Naive B cell (primary cell): ENCODE results near the gene ATG16L1. TPM values are rescaled to one million over a fixed set of nuclear protein-coding genes. Genes with fewer than 3 reads are reported as not detected.

Experiments used
- ATAC-seq, 2 donors: fragments of 150-1000 bp; cut with Tn5 transposase; 2 replicates each; pipeline ENCODE4 v1.10.0; 2021; ENCODE audit warnings: low read depth in 2 of 2, mild to moderate bottlenecking in 2 of 2, moderate library complexity in 2 of 2
- DNase-seq: peaks from one replicate; pipeline ENCODE4 v3.0.0; 2022
- H3K27ac Mint-ChIP-seq, 6 donors: one replicate each; pipeline ENCODE4 v1.8.0; 2020 to 2022; ENCODE audit warnings: mild to moderate bottlenecking in 6 of 6, mixed read lengths in 6 of 6, moderate library complexity in 5 of 6, inconsistent platforms in 2 of 6
- H3K27me3 Mint-ChIP-seq, 3 donors: one replicate each; pipeline ENCODE4 v1.8.0; 2021 to 2022; ENCODE audit warnings: mixed read lengths in 3 of 3, mild to moderate bottlenecking in 1 of 3
- H3K36me3 Mint-ChIP-seq, 2 donors: one replicate each; pipeline ENCODE4 v1.8.0; 2020 to 2022; ENCODE audit warnings: mixed read lengths in 2 of 2, inconsistent platforms in 1 of 2, mild to moderate bottlenecking in 1 of 2
- H3K4me1 Mint-ChIP-seq, 3 donors: one replicate each; pipeline ENCODE4 v1.8.0; 2020 to 2022; ENCODE audit warnings: mixed read lengths in 3 of 3, inconsistent platforms in 1 of 3, mild to moderate bottlenecking in 1 of 3, moderate library complexity in 1 of 3
- H3K4me3 Mint-ChIP-seq, 8 donors: one replicate each; pipeline ENCODE4 v1.8.0; 2020 to 2022; ENCODE audit warnings: mild to moderate bottlenecking in 8 of 8, mixed read lengths in 8 of 8, moderate library complexity in 8 of 8, inconsistent platforms in 2 of 8
- H3K9me3 Mint-ChIP-seq, 7 donors: one replicate each; pipeline ENCODE4 v1.8.0; 2020 to 2022; ENCODE audit warnings: mixed read lengths in 7 of 7, mild to moderate bottlenecking in 5 of 7, inconsistent platforms in 2 of 7, moderate library complexity in 1 of 7
- polyA plus RNA-seq, 6 donors: library from polyadenylated mRNA; unstranded; fragments of 300-500 nt; fragmentation: Illumina TruSeq; gene quantifications; one replicate each; pipeline ENCODE4 v1.2.3, GENCODE V29; 2021; ENCODE audit warnings: low read depth in 6 of 6

ATG16L1 gene
- polyA plus RNA-seq, 6 donors from 2014 or later, result 7.5 to 17.6 (median 9.6) TPM

DNA sequence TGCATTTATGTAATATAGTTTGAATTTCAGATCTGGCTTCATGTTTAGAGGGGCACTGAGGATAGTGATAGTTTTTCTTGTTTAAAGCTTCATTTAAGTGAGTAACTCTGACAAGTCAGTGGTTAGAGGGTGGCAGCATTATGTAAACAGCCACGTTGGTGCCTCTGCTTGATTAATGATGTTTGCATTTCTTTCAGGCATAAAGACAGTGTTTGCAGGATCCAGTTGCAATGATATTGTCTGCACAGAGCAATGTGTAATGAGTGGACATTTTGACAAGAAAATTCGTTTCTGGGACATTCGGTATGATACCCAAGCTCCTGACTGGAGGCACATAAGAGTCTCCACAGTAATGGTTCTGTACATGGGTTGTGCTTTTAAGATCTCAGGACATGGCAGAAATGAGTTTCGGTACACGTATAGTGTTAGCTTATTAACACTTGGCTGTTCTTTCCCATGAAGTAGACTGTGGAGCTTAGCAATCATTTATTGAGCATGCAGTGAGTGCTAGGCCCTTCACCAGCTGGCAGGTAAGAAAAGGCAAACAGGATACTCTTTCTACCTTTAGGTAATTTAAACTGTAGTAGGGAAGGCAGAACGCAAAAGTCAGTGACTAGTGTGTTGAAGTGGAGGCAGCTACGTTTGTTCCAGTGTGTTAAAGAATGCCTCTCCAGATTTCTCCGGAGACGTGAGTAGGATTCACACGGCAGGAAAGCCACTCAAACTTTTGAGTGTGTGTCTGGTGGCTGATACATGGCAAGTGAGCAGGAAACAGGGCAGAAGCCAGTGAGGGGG is 38.8 kb downstream of the ATG16L1 start:
- Mint-ChIP-seq H3K4me1 (peaks cover 0 to 12% (median 0%) of the 10 kb centered on the region in 3 donors), H3K27me3 (no peaks in the 10 kb centered on the region), H3K9me3 (no peaks in the 10 kb centered on the region), H3K27ac (peak overlapping the region; percentile 1 to 74 (median 64)), H3K36me3 (peaks cover 52 to 54% of the 10 kb centered on the region in 2 donors), H3K4me3 (no peak overlapping the region)
- no peak for DNase-seq
- ATAC-seq, result no peak

DNA sequence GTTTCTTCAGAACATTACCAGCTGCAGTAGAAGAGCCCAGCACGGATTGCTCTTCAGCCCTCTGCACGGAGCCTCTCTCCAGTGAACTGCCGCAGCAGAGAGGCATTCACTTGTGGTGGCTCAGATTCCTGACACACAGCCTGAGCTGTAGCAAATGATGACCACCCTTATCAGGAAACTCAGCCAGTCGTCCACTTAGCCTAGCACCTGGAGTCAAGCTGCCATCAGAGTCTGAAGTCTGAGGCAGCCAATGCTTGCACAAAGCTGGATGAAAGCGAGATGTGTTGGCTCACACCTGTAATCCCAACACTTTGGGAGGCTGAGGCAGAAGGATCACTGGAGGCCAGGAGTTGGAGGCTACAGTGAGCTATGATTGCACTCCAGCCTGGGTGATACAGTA is 44.4 kb downstream of the ATG16L1 start:
- peak overlapping the region in 4 of 6 donors; percentile 7 to 66 (median 46) for H3K27ac Mint-ChIP-seq
- DNase-seq (no peak), ATAC-seq (no peak)
- H3K36me3 Mint-ChIP-seq, result peaks cover 33 to 45% of the 10 kb centered on the region in 2 donors
- no peaks in the 10 kb centered on the region for H3K9me3 Mint-ChIP-seq
- no peak overlapping the region for H3K4me3 Mint-ChIP-seq
- peaks cover 6 to 21% (median 11%) of the 10 kb centered on the region in 3 donors for H3K4me1 Mint-ChIP-seq
- no peaks in the 10 kb centered on the region for H3K27me3 Mint-ChIP-seq

DNA sequence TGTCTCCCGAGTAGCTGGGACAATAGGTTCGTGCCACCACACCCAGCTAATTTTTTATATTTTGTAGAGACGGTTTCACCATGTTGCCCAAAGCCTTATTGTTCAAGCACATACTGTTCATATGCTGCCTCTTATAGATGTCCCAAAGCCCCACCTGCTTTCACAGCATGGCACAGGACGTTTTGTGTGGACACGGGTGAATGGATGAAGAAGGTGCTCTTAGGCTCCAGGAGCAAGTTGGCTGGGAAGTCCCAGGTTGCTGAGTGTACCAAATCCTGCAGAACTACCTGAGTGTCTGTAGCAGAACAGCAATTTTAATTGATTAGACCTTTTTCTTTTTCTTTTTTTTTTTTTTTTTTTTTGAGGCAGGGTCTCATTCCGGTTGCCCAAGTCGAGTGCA is 45.6 kb downstream of the ATG16L1 start:
- H3K4me3 Mint-ChIP-seq, result no peak overlapping the region
- H3K27me3 Mint-ChIP-seq, result no peaks in the 10 kb centered on the region
- peaks cover 26 to 40% of the 10 kb centered on the region in 2 donors for H3K36me3 Mint-ChIP-seq
- peaks cover 10 to 21% (median 11%) of the 10 kb centered on the region in 3 donors for H3K4me1 Mint-ChIP-seq
- peak overlapping the region in 3 of 6 donors; percentile 29 to 84 (median 76) for H3K27ac Mint-ChIP-seq
- DNase-seq (no peak), ATAC-seq (no peak)
- H3K9me3 Mint-ChIP-seq, result no peaks in the 10 kb centered on the region

DNA sequence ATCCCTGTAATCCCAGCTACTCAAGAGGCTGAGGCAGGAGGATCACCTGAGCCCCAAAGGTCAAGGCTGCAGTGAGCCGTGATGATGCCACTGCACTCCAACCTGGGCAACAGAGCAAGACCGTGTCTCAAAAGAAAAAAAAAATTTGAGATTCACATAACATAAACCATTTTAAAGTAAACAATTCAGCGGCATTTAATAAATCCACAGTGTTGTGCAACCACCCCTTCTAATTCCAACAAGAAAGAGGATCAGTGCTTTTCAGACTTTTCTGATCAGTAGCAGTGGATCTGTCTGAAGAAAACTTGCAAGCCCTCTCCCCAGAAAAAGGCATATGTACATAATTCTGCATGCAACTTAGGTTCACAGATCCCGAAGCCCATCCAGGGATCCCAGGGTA is 48.9 kb downstream of the ATG16L1 start:
- peaks cover 13 to 19% (median 14%) of the 10 kb centered on the region in 3 donors for H3K4me1 Mint-ChIP-seq
- no peak overlapping the region for H3K4me3 Mint-ChIP-seq
- H3K36me3 Mint-ChIP-seq, result peaks cover 0 to 9% of the 10 kb centered on the region in 2 donors
- H3K27ac Mint-ChIP-seq, result peak overlapping the region in 1 of 6 donors; percentile 54
- no peaks in the 10 kb centered on the region for H3K9me3 Mint-ChIP-seq
- DNase-seq (no peak), ATAC-seq (no peak)
- H3K27me3 Mint-ChIP-seq, result no peaks in the 10 kb centered on the region

DNA sequence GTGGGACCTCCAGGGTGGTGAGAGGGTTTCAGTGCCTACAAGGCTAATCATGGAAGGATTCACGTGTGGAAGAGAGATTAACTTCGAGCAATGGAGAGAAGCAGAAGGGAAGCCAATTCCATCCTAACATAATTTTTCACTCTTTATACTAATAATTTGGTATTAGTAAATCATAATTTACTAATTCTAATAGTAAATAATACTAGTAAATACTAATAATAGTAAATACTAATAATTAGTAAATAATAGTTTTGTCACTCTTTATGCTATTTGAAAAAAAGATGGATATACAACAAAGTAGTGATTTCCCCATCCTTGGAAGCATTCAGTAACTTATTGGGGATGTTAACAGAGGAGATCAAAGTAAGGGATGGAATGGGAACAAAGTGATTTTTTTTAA is 49.8 kb downstream of the ATG16L1 start:
- Mint-ChIP-seq H3K9me3 (no peaks in the 10 kb centered on the region), H3K27me3 (no peaks in the 10 kb centered on the region), H3K4me1 (peaks cover 15 to 17% (median 15%) of the 10 kb centered on the region in 3 donors), H3K36me3 (peaks cover 0 to 2% of the 10 kb centered on the region in 2 donors), H3K4me3 (no peak overlapping the region), H3K27ac (peak overlapping the region in 1 of 6 donors; percentile 78)
- DNase-seq (no peak), ATAC-seq (no peak)

DNA sequence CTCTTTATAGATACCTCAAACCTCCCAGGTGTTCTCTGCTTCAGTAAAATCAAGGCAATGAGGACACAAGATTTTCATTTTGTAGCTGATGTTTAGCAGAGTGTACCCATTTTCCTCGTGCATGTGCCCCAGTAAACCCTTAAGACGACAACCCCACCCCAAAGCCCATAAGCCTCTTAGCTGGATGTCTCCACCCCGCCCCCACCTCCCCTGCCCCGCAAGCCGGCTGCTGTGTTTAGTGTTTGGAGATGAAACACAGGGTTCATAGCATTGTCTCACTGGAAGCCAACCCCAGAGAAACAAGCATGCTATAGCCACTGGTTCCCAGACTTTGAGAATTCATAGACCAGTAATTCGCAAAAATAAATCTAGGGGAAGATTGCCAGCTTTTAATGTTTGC is 50.3 kb downstream of the ATG16L1 start:
- DNase-seq, result no peak
- ATAC-seq, result no peak
- no peak overlapping the region for H3K4me3 Mint-ChIP-seq
- no peaks in the 10 kb centered on the region for H3K9me3 Mint-ChIP-seq
- no peaks in the 10 kb centered on the region for H3K36me3 Mint-ChIP-seq
- no peak overlapping the region for H3K27ac Mint-ChIP-seq
- no peaks in the 10 kb centered on the region for H3K27me3 Mint-ChIP-seq
- H3K4me1 Mint-ChIP-seq, result peaks cover 15 to 18% (median 15%) of the 10 kb centered on the region in 3 donors

DNA sequence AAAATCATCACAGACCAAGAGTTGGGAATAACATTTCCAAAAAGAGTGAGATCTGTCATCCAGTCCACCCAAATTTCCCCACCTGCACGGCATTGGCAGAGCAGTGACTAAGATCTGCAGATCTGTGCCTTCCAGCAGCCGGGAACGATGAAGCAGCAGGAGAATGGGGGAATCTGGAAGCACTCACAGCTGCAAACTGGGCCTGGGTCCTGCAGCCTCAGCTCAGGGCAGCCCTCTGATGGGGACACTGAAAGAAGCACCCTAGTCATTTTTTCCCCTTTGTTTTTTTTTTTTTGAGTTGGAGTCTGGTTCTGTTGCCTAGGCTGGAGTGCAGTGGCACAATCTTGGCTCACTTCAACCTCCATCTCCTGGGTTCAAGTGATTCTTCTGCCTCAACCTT is 51.8 kb downstream of the ATG16L1 start:
- Mint-ChIP-seq H3K9me3 (no peaks in the 10 kb centered on the region), H3K4me3 (no peak overlapping the region), H3K36me3 (no peaks in the 10 kb centered on the region), H3K27ac (peak overlapping the region in 2 of 6 donors; percentile 16 to 56), H3K4me1 (peaks cover 15 to 20% (median 15%) of the 10 kb centered on the region in 3 donors), H3K27me3 (no peaks in the 10 kb centered on the region)
- no peak for DNase-seq
- no peak for ATAC-seq

DNA sequence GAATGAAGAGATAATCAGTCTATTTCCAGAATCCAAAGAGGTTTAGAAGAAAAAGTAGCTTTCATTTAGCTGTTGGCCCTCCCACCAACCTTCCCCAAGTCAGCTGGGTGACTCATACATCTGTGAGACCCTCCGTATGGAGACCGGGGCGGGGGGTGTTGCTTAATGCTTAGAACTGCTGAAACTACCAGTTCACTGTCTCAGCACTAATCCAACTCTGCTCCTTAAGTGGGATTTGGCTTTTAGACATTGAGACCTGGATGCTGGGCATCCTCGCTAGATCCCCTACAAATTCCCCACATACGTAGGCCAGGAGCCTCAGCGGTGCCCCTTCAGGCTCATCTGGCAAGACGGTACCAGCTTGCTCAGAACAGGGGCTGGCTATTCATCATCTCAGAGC is 56.1 kb downstream of the ATG16L1 start, which contains the start of gene SAG:
TSS of gene SAG (plus strand) at position 252 of the 400 bp plus-strand sequence. CDS start 1,374 bp downstream, outside the sequence.
- Mint-ChIP-seq H3K27ac (peak within 1 kb of the TSS in 4 of 6 donors; percentile 20 to 86 (median 56)), H3K27me3 (no peaks in the 10 kb centered on the region), H3K36me3 (no peaks in the 10 kb centered on the region), H3K4me1 (peaks cover 28 to 49% (median 34%) of the 10 kb centered on the region in 3 donors), H3K4me3 (no peak within 1 kb of the TSS), H3K9me3 (peaks cover 0 to 2% (median 0%) of the 10 kb centered on the region in 7 donors)
- ATAC-seq, result no peak
- no peak for DNase-seq

DNA sequence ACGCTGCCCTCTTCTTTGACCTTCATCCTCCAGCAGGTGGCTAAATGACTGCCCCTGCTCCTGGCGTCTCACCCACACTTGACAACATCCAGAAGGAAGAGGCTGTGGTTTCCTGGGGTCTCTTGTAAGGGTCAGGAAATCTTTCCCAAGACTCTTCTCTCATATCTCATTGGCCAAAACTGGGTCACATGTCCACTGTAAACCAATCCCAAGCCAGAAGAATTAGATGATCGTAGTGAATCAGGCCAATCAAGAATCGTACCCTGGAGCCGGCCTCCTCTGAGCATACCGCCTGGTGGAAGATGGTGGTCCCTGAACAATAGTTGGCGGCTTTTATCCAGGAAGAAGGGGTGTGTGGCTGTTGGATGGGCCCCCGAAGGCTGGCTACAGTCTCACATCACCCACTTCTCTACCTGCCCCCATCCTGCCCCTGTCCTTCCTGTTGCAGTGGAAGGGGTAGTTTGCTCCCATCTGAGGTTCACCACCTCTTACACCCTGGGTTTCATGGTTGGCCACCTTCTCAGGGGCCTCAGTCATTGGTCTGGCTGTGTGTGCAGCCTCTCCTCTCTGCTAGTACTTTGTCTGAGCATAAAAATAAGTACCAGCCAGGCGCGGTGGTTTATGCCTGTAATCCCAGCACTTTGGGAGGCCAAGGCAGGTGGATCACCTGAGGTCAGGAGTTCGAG is 59.9 kb downstream of the ATG16L1 start:
- no peaks in the 10 kb centered on the region for H3K36me3 Mint-ChIP-seq
- peaks cover 0 to 2% (median 0%) of the 10 kb centered on the region in 7 donors for H3K9me3 Mint-ChIP-seq
- DNase-seq (no peak), ATAC-seq (peak; percentile 27 to 41)
- peak overlapping the region in 3 of 6 donors; percentile 60 to 84 (median 77) for H3K27ac Mint-ChIP-seq
- H3K4me3 Mint-ChIP-seq, result peak overlapping the region in 3 of 8 donors; percentile 0 to 61 (median 60)
- H3K27me3 Mint-ChIP-seq, result no peaks in the 10 kb centered on the region
- H3K4me1 Mint-ChIP-seq, result peaks cover 30 to 62% (median 40%) of the 10 kb centered on the region in 3 donors

DNA sequence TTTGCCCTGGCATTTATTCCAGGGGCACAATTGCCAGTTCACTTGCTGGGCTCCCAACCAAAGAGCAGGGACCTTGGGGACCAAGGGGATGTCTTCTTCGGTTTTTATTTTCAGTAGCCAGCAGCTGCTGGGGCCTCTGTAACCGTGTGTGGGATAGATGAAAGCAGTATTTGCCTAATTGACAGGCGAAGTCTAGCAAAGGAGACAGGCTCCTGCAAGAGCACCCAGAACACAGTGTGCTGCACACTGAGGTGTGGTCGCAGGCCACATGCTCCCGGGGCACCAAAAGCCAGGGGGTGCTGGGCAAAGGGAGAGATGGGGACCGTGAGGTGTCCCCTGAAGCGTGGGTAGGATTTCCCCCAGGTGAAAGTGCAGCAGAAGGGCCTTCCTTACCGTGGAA is 61.4 kb downstream of the ATG16L1 start:
- Mint-ChIP-seq H3K27ac (peak overlapping the region in 3 of 6 donors; percentile 82 to 95 (median 84)), H3K4me1 (peaks cover 30 to 63% (median 52%) of the 10 kb centered on the region in 3 donors), H3K4me3 (peak overlapping the region in 5 of 8 donors; percentile 32 to 60 (median 41)), H3K9me3 (peaks cover 0 to 2% (median 0%) of the 10 kb centered on the region in 7 donors), H3K36me3 (no peaks in the 10 kb centered on the region), H3K27me3 (no peaks in the 10 kb centered on the region)
- no peak for DNase-seq
- peak; percentile 20 to 44 for ATAC-seq

DNA sequence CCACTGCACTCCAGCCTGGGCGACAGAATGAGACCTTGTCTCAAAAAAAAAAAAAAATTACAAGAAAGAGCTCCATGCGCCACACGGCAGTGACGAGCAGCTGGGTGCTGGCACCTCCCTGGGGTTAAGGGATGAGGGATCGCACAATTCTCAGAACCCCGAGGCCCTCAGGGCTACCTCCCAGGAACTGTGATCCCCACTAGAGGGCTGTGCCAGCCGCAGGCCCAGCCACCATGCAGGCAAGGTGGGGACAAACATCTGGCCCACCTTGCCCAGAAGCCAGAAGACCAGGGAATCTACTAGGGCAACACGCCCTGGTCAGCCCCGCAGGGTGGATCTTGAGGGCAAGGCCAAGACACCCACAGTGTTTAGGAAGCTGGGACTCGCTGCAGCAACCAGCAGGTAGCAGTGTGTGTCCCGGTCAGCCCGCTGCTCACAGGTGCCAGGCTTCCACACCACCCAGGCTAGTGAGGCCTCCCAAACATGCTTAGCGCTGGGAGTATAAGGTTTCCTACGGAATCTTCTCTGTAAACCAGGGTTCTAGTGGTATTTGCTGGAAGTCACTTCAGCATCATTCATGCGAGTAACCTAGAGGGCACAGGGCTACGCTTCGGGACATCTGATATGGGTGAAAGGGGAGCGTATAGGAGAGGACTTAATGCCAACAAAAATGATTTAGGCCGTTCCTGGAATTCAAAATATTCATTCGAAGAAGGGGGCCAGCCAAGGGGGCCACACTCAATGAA is 62.9 kb downstream of the ATG16L1 start:
- DNase-seq, result no peak
- peaks cover 37 to 64% (median 63%) of the 10 kb centered on the region in 3 donors for H3K4me1 Mint-ChIP-seq
- no peak overlapping the region for H3K4me3 Mint-ChIP-seq
- peaks cover 0 to 2% (median 0%) of the 10 kb centered on the region in 7 donors for H3K9me3 Mint-ChIP-seq
- no peak overlapping the region for H3K27ac Mint-ChIP-seq
- H3K27me3 Mint-ChIP-seq, result no peaks in the 10 kb centered on the region
- no peak for ATAC-seq
- H3K36me3 Mint-ChIP-seq, result no peaks in the 10 kb centered on the region

DNA sequence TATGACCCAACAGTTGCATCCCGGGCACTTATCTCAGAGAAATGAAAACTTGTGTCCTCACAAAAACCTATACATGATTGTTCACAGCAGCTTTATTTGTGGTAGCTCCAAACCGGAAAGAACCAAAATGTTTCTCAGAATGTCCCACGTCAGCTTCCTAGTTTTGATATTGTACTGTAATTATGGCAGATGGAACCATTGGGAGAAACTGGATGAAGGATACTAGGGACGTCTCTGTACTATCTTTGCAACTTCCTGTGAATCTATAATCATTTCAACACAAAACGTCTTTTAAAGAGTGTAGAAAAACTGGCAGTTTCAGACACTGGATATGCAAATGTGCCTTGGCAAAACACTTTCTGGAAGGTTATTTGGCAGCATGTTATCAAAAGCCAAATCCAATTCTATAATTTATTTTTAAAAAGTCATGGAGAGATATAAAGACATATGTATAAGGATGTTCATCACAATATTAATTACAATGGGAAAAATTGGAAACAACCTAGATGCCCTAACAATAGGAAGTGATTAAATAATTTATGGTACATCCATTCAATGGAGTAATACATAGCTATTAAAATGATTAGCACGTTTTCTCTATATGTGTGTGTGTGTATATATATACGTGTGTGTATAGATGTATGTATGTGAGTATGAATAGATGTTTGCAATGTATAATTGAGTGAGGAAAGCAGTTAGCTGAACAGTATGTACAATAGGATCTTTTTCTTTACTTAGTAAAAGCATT is 65.9 kb downstream of the ATG16L1 start:
- no peak overlapping the region for H3K4me3 Mint-ChIP-seq
- H3K9me3 Mint-ChIP-seq, result peaks cover 0 to 2% (median 0%) of the 10 kb centered on the region in 7 donors
- H3K27me3 Mint-ChIP-seq, result no peaks in the 10 kb centered on the region
- peak overlapping the region in 1 of 6 donors; percentile 14 for H3K27ac Mint-ChIP-seq
- no peak for ATAC-seq
- H3K36me3 Mint-ChIP-seq, result no peaks in the 10 kb centered on the region
- DNase-seq, result no peak
- H3K4me1 Mint-ChIP-seq, result peaks cover 29 to 63% (median 59%) of the 10 kb centered on the region in 3 donors
